ENCODE measurements around the gene FAT2. TPM values are rescaled to one million over a fixed set of nuclear protein-coding genes. Genes with fewer than 3 reads are reported as not detected.

Gene FAT2
- total RNA-seq, 2 donors from 2014 or later: 5.6 to 22.5 TPM

GRCh38 chr5:151551985-151552384, 39.1 kb downstream of the FAT2 start:
- H3K4me3 ChIP-seq: no peak overlapping the region
- no peak for DNase-seq (ENCODE audit: low spot score)
- H3K4me1 ChIP-seq (replicated peaks): no peaks in the 10 kb centered on the region
- H3K36me3 ChIP-seq: no peaks in the 10 kb centered on the region
- TF ChIP-seq, protein P1, sequence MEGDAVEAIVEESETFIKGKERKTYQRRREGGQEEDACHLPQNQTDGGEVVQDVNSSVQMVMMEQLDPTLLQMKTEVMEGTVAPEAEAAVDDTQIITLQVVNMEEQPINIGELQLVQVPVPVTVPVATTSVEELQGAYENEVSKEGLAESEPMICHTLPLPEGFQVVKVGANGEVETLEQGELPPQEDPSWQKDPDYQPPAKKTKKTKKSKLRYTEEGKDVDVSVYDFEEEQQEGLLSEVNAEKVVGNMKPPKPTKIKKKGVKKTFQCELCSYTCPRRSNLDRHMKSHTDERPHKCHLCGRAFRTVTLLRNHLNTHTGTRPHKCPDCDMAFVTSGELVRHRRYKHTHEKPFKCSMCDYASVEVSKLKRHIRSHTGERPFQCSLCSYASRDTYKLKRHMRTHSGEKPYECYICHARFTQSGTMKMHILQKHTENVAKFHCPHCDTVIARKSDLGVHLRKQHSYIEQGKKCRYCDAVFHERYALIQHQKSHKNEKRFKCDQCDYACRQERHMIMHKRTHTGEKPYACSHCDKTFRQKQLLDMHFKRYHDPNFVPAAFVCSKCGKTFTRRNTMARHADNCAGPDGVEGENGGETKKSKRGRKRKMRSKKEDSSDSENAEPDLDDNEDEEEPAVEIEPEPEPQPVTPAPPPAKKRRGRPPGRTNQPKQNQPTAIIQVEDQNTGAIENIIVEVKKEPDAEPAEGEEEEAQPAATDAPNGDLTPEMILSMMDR (IDR thresholded peaks at IDR 0.05): no peak
- TF ChIP-seq POLR2A (IDR thresholded peaks at IDR 0.05): no peak
- TF ChIP-seq POLR2AphosphoS5 (IDR thresholded peaks at IDR 0.05): no peak
- WGBS: 96% methylated on average over 3 of the region's 3 CpGs
- H3K27me3 ChIP-seq (replicated peaks; ENCODE audit: insufficient read depth): no peaks in the 10 kb centered on the region
- H3K27ac ChIP-seq: no peak overlapping the region
- intact Hi-C loops (cut with DNase I): no loop called here
- no peaks in the 10 kb centered on the region for H3K9me3 ChIP-seq

DNA sequence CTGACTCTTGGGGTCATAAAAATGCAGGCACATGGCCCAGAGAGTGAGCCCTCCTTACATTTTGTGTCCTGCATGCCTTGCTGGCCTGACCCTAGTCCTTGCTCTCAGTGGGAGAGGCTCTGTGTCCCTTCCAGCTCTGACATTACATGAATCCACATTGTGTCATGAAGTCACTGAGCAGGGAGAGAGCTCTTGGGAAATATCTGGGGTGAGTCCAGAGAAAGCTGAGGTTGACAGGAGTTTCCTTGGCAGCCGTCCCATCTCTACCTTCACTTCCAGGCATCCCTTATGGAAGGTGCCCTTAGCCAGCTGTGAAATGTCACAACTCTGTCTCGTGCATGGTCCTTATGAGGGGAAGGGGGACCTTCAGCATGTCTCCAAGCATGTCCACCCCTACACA, 41.0 kb downstream of the FAT2 start:
- intact Hi-C loops (cut with DNase I): no loop called here
- Histone ChIP-seq H3K4me3 (no peak overlapping the region), H3K36me3 (no peaks in the 10 kb centered on the region), H3K4me1 (replicated peaks) (no peaks in the 10 kb centered on the region), H3K27me3 (replicated peaks; ENCODE audit: insufficient read depth) (no peaks in the 10 kb centered on the region), H3K27ac (no peak overlapping the region), H3K9me3 (no peaks in the 10 kb centered on the region)
- TF ChIP-seq POLR2AphosphoS5 (IDR thresholded peaks at IDR 0.05): no peak
- TF ChIP-seq POLR2A (IDR thresholded peaks at IDR 0.05): no peak
- TF ChIP-seq, protein P1 (IDR thresholded peaks at IDR 0.05): no peak
- WGBS: 80% methylated on average over 2 of the region's 2 CpGs
- peak; percentile 19 for DNase-seq (ENCODE audit: low spot score)

- no peak for TF ChIP-seq POLR2A (IDR thresholded peaks at IDR 0.05)
- TF ChIP-seq POLR2AphosphoS5 (IDR thresholded peaks at IDR 0.05): no peak
- TF ChIP-seq, protein P1 (IDR thresholded peaks at IDR 0.05): no peak
- 81% methylated on average over 2 of the region's 2 CpGs for WGBS
- no peaks in the 10 kb centered on the region for H3K4me1 ChIP-seq (replicated peaks)
- no peak overlapping the region for H3K27ac ChIP-seq
- no peaks in the 10 kb centered on the region for H3K36me3 ChIP-seq
- H3K27me3 ChIP-seq (replicated peaks; ENCODE audit: insufficient read depth): no peaks in the 10 kb centered on the region
- no peaks in the 10 kb centered on the region for H3K9me3 ChIP-seq
- no peak for DNase-seq (ENCODE audit: low spot score)
- H3K4me3 ChIP-seq: no peak overlapping the region
- intact Hi-C loops (cut with DNase I): no loop called here
These were observed 41.4 kb downstream of the FAT2 start for GRCh38 chr5:151549713-151550112.

DNA sequence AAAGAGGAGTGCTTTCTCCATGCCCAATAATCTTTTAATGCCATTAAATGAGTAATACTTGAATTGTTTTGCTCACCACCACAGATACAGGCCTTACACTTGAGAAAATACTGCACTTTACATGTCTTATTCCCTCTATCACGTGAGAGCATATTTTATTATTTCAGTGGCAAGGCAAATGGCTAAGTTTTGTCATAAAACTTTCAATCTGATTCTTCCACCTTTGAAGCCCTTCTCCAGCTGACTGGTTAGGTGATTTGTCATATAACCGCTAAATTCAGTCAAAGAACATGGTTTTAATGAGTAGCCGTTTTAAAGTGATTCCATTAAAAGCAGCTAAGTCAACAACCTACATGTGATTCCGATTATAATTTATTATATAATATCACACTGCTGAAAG, 43.8 kb downstream of the FAT2 start:
- intact Hi-C loops (cut with DNase I): no loop called here
- Histone ChIP-seq H3K9me3 (no peaks in the 10 kb centered on the region), H3K4me3 (no peak overlapping the region), H3K27me3 (replicated peaks; ENCODE audit: insufficient read depth) (no peaks in the 10 kb centered on the region), H3K4me1 (replicated peaks) (no peaks in the 10 kb centered on the region), H3K27ac (no peak overlapping the region), H3K36me3 (no peaks in the 10 kb centered on the region)
- no peak for TF ChIP-seq POLR2A (IDR thresholded peaks at IDR 0.05)
- TF ChIP-seq, protein P1 (IDR thresholded peaks at IDR 0.05): no peak
- no peak for TF ChIP-seq POLR2AphosphoS5 (IDR thresholded peaks at IDR 0.05)
- WGBS: 26% methylated on average over 4 of the region's 4 CpGs
- no peak for DNase-seq (ENCODE audit: low spot score)

DNA sequence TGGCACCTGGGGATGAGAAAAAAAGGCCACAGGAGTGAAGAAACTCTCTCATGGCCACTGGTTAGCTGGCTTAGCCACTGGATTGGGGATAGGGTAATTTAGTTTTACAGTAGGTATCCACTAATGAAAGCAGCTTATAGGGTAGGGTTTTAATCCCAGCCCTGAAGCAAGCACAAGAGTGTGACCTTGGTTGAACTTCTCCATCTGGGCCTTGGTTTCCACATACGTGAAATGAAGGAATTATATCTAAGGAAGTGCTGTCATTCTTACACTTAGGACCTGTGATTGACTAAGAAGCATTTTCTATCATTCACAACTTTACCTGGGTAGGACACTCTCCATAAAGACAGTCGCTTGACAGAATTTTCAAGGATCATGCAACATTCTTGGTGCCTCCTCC, 49.6 kb downstream of the FAT2 start:
- 94% methylated on average over 2 of the region's 2 CpGs for WGBS
- no peak for DNase-seq (ENCODE audit: low spot score)
- Histone ChIP-seq H3K4me1 (replicated peaks) (no peaks in the 10 kb centered on the region), H3K27ac (no peak overlapping the region), H3K4me3 (no peak overlapping the region), H3K36me3 (no peaks in the 10 kb centered on the region), H3K27me3 (replicated peaks; ENCODE audit: insufficient read depth) (no peaks in the 10 kb centered on the region), H3K9me3 (no peaks in the 10 kb centered on the region)
- TF ChIP-seq POLR2AphosphoS5 (IDR thresholded peaks at IDR 0.05) (no peak), POLR2A (IDR thresholded peaks at IDR 0.05) (no peak)
- TF ChIP-seq, protein P1 (IDR thresholded peaks at IDR 0.05): no peak
- intact Hi-C loops (cut with DNase I): no loop called here

Other genes starting within 250 kb of the FAT2 start
- under 1 TPM in 1 of 2 donors, not detected in 1; 0.74 TPM for gene SLC36A2, start 243.8 kb downstream of the FAT2 start, total RNA-seq
- 10 to 100 TPM in 1 of 2 donors, 1 to 10 TPM in 1; 7.7 to 37.7 TPM for gene SLC36A1, start 143.7 kb downstream of the FAT2 start, total RNA-seq
- gene SPARC, start 95.6 kb upstream of the FAT2 start, total RNA-seq: 1,000 to 10,000 TPM in 1 of 2 donors, 100 to 1,000 TPM in 1; 101 to 2,249 TPM
- 100 to 1,000 TPM in 1 of 2 donors, 10 to 100 TPM in 1; 97.8 to 163 TPM for gene ATOX1, start 167.3 kb upstream of the FAT2 start, total RNA-seq
- gene G3BP1, start 180.6 kb upstream of the FAT2 start, total RNA-seq: 100 to 1,000 TPM in 1 of 2 donors, 10 to 100 TPM in 1; 98.4 to 119 TPM